Upper lobe of right lung (tissue), 1 donor: Measurements from ENCODE around the gene DDX54. TPM values are rescaled to one million over a fixed set of nuclear protein-coding genes. Genes with fewer than 3 reads are reported as not detected.

Source experiments
- ATAC-seq: fragments of 200-7000 bp; cut with Tn5 transposase; one replicate; pipeline ENCODE4 v1.9.1; 2020; ENCODE audit warnings: mild to moderate bottlenecking, moderate library complexity
- DNase-seq: peaks from one replicate; pipeline ENCODE4 v3.0.0-alpha.2; 2020
- H3K27ac ChIP-seq: fragments of 200-600 bp; one replicate; pipeline ENCODE4 v1.8.0; 2022
- H3K27me3 ChIP-seq: fragments of 200-600 bp; one replicate; pipeline ENCODE4 v1.8.0; 2022; ENCODE audit warnings: mild to moderate bottlenecking
- H3K36me3 ChIP-seq: fragments of 200-600 bp; one replicate; pipeline ENCODE4 v1.8.0; 2022
- H3K4me1 ChIP-seq: fragments of 200-600 bp; one replicate; pipeline ENCODE4 v1.8.0; 2022
- H3K4me3 ChIP-seq: fragments of 200-600 bp; one replicate; pipeline ENCODE4 v1.8.0; 2022; ENCODE audit warnings: mild to moderate bottlenecking
- H3K9me3 ChIP-seq: fragments of 200-600 bp; one replicate; pipeline ENCODE4 v1.8.0; 2022
- CTCF ChIP-seq: fragments of 200-600 bp; IDR thresholded peaks from one replicate; pipeline ENCODE4 v1.8.0; 2022; ENCODE audit warnings: antibody characterized with exemption
- intact Hi-C: fragments of 100-400 bp; cut with DNase I; formaldehyde crosslinking; loops from one replicate; pipeline ENCODE4 v1.11.0; 2022
- total RNA-seq: library from RNA; stranded (reverse); fragmentation: NEBNext Ultra II Directional; extraction: Animal tissue kit (Norgen Biotek cat#: 25700); gene quantifications from one replicate; pipeline ENCODE4 v1.2.1, GENCODE V29; 2021
- donor health status: DM: no; HTN: yes; CAD: no; lungs with severe emphysema.

The DDX54 gene
- total RNA-seq, 1 donor from 2014 or later, result 55.8 TPM

GRCh38 chr12:113170457-113170856 is 14.8 kb downstream of the DDX54 start:
- Histone ChIP-seq H3K4me1 (peaks cover 4% of the 10 kb centered on the region), H3K4me3 (no peak overlapping the region), H3K27ac (no peak overlapping the region), H3K36me3 (peaks cover 98% of the 10 kb centered on the region), H3K27me3 (no peaks in the 10 kb centered on the region), H3K9me3 (no peaks in the 10 kb centered on the region)
- ATAC-seq (no peak), DNase-seq (no peak)
- intact Hi-C loops, result loop anchor here (10.0 kb wide), 1 partner anchor 116 kb away; the partner anchor contains the start of gene DTX1
- no peak for TF ChIP-seq CTCF

GRCh38 chr12:113169697-113170096 is 15.6 kb downstream of the DDX54 start:
- peaks cover 2% of the 10 kb centered on the region for H3K4me1 ChIP-seq
- intact Hi-C loops, result loop anchor here (10.0 kb wide), 1 partner anchor 115 kb away; the partner anchor contains the start of gene DTX1

DNA sequence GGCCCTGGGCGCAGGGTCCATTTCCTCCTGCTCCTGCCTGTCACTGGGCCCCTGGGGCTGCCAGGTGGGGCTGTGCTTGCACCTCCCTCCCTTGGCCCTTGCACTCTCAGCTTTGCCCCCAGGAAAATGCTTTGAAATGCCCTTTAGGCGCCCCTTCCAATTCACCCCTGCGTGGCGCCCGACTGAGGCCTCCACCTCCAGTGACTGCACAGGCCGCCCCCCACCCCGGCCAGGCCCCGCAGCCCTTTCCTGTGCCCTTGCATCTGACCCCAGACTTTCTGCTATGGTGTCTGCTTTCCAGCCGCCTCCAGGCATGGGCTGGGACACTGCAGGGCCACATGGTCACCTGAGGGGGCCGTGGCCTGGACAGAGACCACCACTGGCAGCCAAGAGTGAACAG is 17.4 kb downstream of the DDX54 start:
- no peak overlapping the region for H3K4me3 ChIP-seq
- H3K36me3 ChIP-seq, result peaks cover 98% of the 10 kb centered on the region
- DNase-seq, result no peak
- intact Hi-C loops, result no loop called here
- no peaks in the 10 kb centered on the region for H3K27me3 ChIP-seq
- no peaks in the 10 kb centered on the region for H3K4me1 ChIP-seq
- TF ChIP-seq CTCF, result no peak
- H3K9me3 ChIP-seq, result no peaks in the 10 kb centered on the region
- no peak for ATAC-seq
- no peak overlapping the region for H3K27ac ChIP-seq

More at GRCh38 chr12:113169697-113170096, 15.6 kb downstream of the DDX54 start:
- TF ChIP-seq CTCF, result no peak
- no peak for DNase-seq
- ATAC-seq, result no peak
- H3K27ac ChIP-seq, result no peak overlapping the region
- H3K9me3 ChIP-seq, result no peaks in the 10 kb centered on the region
- no peak overlapping the region for H3K4me3 ChIP-seq
- H3K36me3 ChIP-seq, result peaks cover 98% of the 10 kb centered on the region
- H3K27me3 ChIP-seq, result no peaks in the 10 kb centered on the region

DNA sequence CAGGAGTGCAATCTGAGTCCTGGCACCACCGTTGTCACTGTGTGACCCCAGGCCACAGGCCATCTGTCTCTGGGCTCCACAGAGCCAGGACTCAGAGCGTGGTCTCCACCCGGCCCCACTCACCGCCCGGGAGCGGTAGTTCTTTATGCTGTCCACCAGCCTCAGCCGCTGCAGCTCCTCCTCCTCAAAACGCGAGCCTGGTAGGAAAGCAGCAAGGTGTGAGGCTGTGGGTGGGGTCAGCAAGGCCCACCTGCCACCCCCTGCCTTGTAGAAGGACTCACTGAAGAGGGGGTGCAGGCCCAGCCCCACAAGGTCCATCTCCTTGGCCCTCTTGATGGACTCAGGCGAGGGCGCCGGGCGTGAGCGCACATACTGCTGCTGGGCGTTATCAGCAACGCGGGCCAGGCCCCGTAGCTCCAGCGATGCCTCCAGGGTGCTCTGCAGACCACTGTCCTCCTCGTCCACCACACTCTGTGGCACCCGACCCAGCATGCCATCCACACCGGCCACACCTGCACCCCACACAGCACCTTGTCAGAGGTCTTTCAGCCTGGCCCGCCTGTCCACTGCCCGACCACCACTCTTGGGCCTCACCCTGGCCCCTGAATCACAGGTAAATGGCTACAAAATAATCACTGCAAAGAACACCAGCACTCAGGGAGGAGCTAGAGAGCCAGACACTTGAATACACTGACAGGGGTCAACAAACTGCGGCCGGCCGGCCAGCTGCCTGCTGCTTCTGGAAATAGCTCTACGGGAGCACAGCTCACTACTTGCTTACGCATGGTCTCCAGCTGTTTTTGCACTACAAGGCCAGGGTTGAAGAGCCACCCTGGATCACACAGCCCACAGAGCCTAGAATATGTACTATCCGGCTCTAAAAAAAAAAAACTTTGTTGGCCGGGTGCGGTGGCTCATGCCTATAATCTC is 19.5 kb downstream of the DDX54 start:
- TF ChIP-seq CTCF, result no peak
- H3K4me1 ChIP-seq, result no peaks in the 10 kb centered on the region
- H3K36me3 ChIP-seq, result peaks cover 96% of the 10 kb centered on the region
- intact Hi-C loops, result no loop called here
- no peak for DNase-seq
- no peak overlapping the region for H3K4me3 ChIP-seq
- H3K27me3 ChIP-seq, result no peaks in the 10 kb centered on the region
- no peak overlapping the region for H3K27ac ChIP-seq
- no peaks in the 10 kb centered on the region for H3K9me3 ChIP-seq
- ATAC-seq, result peak; percentile 5

DNA sequence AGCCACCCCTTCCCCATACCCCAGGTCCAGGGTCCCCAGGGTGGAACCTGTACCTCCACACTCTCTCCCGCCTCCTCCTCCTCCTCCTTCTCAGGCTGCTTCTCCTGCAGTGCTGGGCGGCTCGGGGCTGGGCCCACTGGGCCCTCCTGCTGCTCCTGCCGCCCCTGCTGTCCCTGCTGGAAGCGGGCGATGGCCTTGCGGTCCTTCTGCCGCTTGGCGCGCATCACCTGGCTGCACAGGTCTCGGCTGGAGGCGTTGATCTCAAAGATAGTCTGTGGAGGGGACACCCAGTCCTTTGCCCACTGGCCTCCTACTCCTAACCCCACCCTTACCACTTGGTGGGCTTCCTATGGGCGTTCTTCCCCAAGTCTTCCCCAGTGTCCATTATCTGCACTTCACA is 21.3 kb downstream of the DDX54 start:
- Histone ChIP-seq H3K4me1 (no peaks in the 10 kb centered on the region), H3K36me3 (peaks cover 96% of the 10 kb centered on the region), H3K27ac (no peak overlapping the region), H3K27me3 (no peaks in the 10 kb centered on the region), H3K9me3 (no peaks in the 10 kb centered on the region), H3K4me3 (no peak overlapping the region)
- no peak for TF ChIP-seq CTCF
- no peak for ATAC-seq
- intact Hi-C loops, result no loop called here
- DNase-seq, result no peak
